GM18858 (cell line): ENCODE data around the gene ARHGEF37.
"Not testable (repeated sequence)": the region's sequence is repeated elsewhere in the genome, so short reads cannot be mapped to it uniquely, and the experiment has no call there.

ENCODE experiments used
- ATAC-seq: cut with Tn5 transposase; IDR thresholded peaks from one replicate; pipeline ENCODE4 v1.9.1; 2021; ENCODE audit not compliant: unreplicated experiment

ARHGEF37 gene

GRCh38 chr5:149645725-149646124, 64.4 kb downstream of the ARHGEF37 start:
- ATAC-seq: no peak

- no peak for ATAC-seq
Observed at GRCh38 chr5:149646564-149646963, 65.3 kb downstream of the ARHGEF37 start.

- no peak for ATAC-seq
Observed at GRCh38 chr5:149647334-149647733, 66.0 kb downstream of the ARHGEF37 start.

- ATAC-seq: not testable (repeated sequence)
Observed at GRCh38 chr5:149648464-149649393, 67.4 kb downstream of the ARHGEF37 start.

GRCh38 chr5:149649730-149650129, 68.4 kb downstream of the ARHGEF37 start:
- ATAC-seq: not testable (repeated sequence)

- no peak for ATAC-seq
Observed at GRCh38 chr5:149651686-149652085, 70.4 kb downstream of the ARHGEF37 start.

- ATAC-seq: no peak
Observed at GRCh38 chr5:149652697-149653096, 71.4 kb downstream of the ARHGEF37 start.

- no peak for ATAC-seq
Observed at GRCh38 chr5:149654231-149654630, 72.9 kb downstream of the ARHGEF37 start.

GRCh38 chr5:149654883-149655505, 73.7 kb downstream of the ARHGEF37 start:
- no peak for ATAC-seq

- no peak for ATAC-seq
Observed at GRCh38 chr5:149656576-149657182, 75.4 kb downstream of the ARHGEF37 start.

- ATAC-seq: no peak
Observed at GRCh38 chr5:149657324-149657723, 76.0 kb downstream of the ARHGEF37 start.

GRCh38 chr5:149658299-149658698, 77.0 kb downstream of the ARHGEF37 start:
- no peak for ATAC-seq

GRCh38 chr5:149664083-149664482, 82.8 kb downstream of the ARHGEF37 start:
- ATAC-seq: no peak

GRCh38 chr5:149664666-149665415, 83.5 kb downstream of the ARHGEF37 start:
- ATAC-seq: no peak

GRCh38 chr5:149665416-149666175, 84.3 kb downstream of the ARHGEF37 start:
- no peak for ATAC-seq

- no peak for ATAC-seq
Observed at GRCh38 chr5:149666212-149666852, 85.0 kb downstream of the ARHGEF37 start.

- no peak for ATAC-seq
Observed at GRCh38 chr5:149667084-149667828, 86.0 kb downstream of the ARHGEF37 start.

- no peak for ATAC-seq
Observed at GRCh38 chr5:149667829-149668330, 86.6 kb downstream of the ARHGEF37 start.

- not testable (repeated sequence) for ATAC-seq
Observed at GRCh38 chr5:149669273-149669672, 88.0 kb downstream of the ARHGEF37 start.
